Measurements from ENCODE around the gene CUTC.

CUTC gene

GRCh38 chr10:99784016-99784726 is 52.1 kb downstream of the CUTC start:
- DNase-seq (ENCODE audit: low read depth in 2 of 2): no peak

- DNase-seq (ENCODE audit: low read depth in 2 of 2): no peak
Measured at GRCh38 chr10:99784727-99785441, 52.9 kb downstream of the CUTC start.

GRCh38 chr10:99785646-99786045 is 53.6 kb downstream of the CUTC start:
- no peak for DNase-seq (ENCODE audit: low read depth in 2 of 2)

GRCh38 chr10:99787311-99787710 is 55.3 kb downstream of the CUTC start:
- no peak for DNase-seq (ENCODE audit: low read depth in 2 of 2)

- no peak for DNase-seq (ENCODE audit: low read depth in 2 of 2)
Measured at GRCh38 chr10:99787782-99788445, 55.9 kb downstream of the CUTC start.

- DNase-seq (ENCODE audit: low read depth in 2 of 2): no peak
Measured at GRCh38 chr10:99788598-99789256, 56.7 kb downstream of the CUTC start.

- DNase-seq (ENCODE audit: low read depth in 2 of 2): no peak
Measured at GRCh38 chr10:99791831-99792230, 59.8 kb downstream of the CUTC start.

- DNase-seq (ENCODE audit: low read depth in 2 of 2): no peak
Measured at GRCh38 chr10:99793819-99794218, 61.8 kb downstream of the CUTC start.

GRCh38 chr10:99796928-99797327 is 64.9 kb downstream of the CUTC start:
- DNase-seq (ENCODE audit: low read depth in 2 of 2): no peak

GRCh38 chr10:99798031-99798430 is 66.0 kb downstream of the CUTC start:
- DNase-seq (ENCODE audit: low read depth in 2 of 2): no peak

- DNase-seq (ENCODE audit: low read depth in 2 of 2): no peak
Measured at GRCh38 chr10:99798920-99799319, 66.9 kb downstream of the CUTC start.

- DNase-seq (ENCODE audit: low read depth in 2 of 2): no peak
Measured at GRCh38 chr10:99799613-99800012, 67.6 kb downstream of the CUTC start.

GRCh38 chr10:99804471-99804870 is 72.4 kb downstream of the CUTC start:
- DNase-seq (ENCODE audit: low read depth in 2 of 2): no peak

- DNase-seq (ENCODE audit: low read depth in 2 of 2): no peak
Measured at GRCh38 chr10:99805190-99805589, 73.2 kb downstream of the CUTC start.

Measured in activated CD4-positive, alpha-beta T cell treated with anti-CD3 and anti-CD28 coated beads for 24 hours (primary cell).